Stimulated activated effector memory CD8-positive, alpha-beta T cell treated with anti-CD3 and anti-CD28 coated beads, Interleukin-12 subunit alpha, Interleukin-12 subunit beta, amount 100 ng/mL, for 72 hours (primary cell): ENCODE results near the gene PRPF38B.
A peak's percentile ranks its signal among the peaks of the same experiment; 100 is the strongest.
"Not testable (repeated sequence)": the region's sequence is repeated elsewhere in the genome, so short reads cannot be mapped to it uniquely, and the experiment has no call there.

Source experiments
- ATAC-seq: fragments of 150-1000 bp; cut with Tn5 transposase; 2 replicates; pipeline ENCODE4 v1.10.0; 2021
- DNase-seq, 2 donors: peaks; one replicate each; pipeline ENCODE4 v3.0.0; 2021 to 2022; ENCODE audit warnings: low spot score in 2 of 2
- H3K27ac Mint-ChIP-seq: one replicate; pipeline ENCODE4 v1.8.0; 2022; ENCODE audit warnings: mild to moderate bottlenecking, mixed read lengths
- H3K36me3 Mint-ChIP-seq: one replicate; pipeline ENCODE4 v1.8.0; 2022; ENCODE audit warnings: mild to moderate bottlenecking, mixed read lengths
- H3K4me1 Mint-ChIP-seq: one replicate; pipeline ENCODE4 v1.8.0; 2022; ENCODE audit warnings: mixed read lengths
- H3K4me3 Mint-ChIP-seq: one replicate; pipeline ENCODE4 v1.8.0; 2022; ENCODE audit warnings: mild to moderate bottlenecking, mixed read lengths
- H3K9me3 Mint-ChIP-seq: one replicate; pipeline ENCODE4 v1.8.0; 2022; ENCODE audit warnings: mixed read lengths

Gene PRPF38B

GRCh38 chr1:108665771-108666170 lies 26.3 kb upstream of the PRPF38B start:
- Mint-ChIP-seq H3K4me1 (peaks cover 20% of the 10 kb centered on the region), H3K36me3 (peaks cover 5% of the 10 kb centered on the region), H3K27ac (no peak overlapping the region), H3K9me3 (no peaks in the 10 kb centered on the region), H3K4me3 (no peak overlapping the region)
- no peak for DNase-seq
- ATAC-seq = no peak

GRCh38 chr1:108667422-108667821 lies 24.7 kb upstream of the PRPF38B start:
- not testable (repeated sequence) for H3K27ac Mint-ChIP-seq, H3K4me3 Mint-ChIP-seq, ATAC-seq, H3K36me3 Mint-ChIP-seq, DNase-seq, H3K9me3 Mint-ChIP-seq
- H3K4me1 Mint-ChIP-seq = peaks cover 28% of the 10 kb centered on the region

DNA sequence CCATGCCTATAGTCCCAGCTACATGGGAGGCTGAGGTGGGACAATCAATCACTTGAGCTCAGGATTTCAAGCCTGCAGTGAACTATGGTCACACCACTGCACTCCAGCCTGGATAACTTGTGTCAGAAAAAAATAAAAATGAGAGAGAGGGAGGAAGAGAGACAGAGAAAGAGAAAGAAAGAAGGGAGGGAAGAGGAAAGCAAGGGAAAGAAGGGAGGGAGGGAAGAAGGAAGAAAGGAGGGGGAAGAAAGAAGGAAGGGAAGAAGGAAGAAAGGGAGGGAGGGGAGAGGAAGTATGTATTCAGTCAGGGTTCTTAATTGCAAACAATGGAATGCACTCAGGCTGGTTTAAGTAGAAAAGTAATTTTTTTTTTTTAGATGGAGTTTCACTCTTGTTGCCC lies 23.3 kb upstream of the PRPF38B start:
- Mint-ChIP-seq H3K4me1 (peaks cover 18% of the 10 kb centered on the region), H3K9me3 (no peaks in the 10 kb centered on the region), H3K4me3 (no peak overlapping the region), H3K27ac (no peak overlapping the region), H3K36me3 (no peaks in the 10 kb centered on the region)
- ATAC-seq = no peak
- no peak for DNase-seq

- H3K9me3 Mint-ChIP-seq = no peaks in the 10 kb centered on the region
- H3K4me1 Mint-ChIP-seq = peaks cover 18% of the 10 kb centered on the region
- peak overlapping the region; percentile 40 for H3K27ac Mint-ChIP-seq
- H3K36me3 Mint-ChIP-seq = no peaks in the 10 kb centered on the region
- ATAC-seq (no peak), DNase-seq (no peak)
- H3K4me3 Mint-ChIP-seq = no peak overlapping the region
Measured at GRCh38 chr1:108669679-108670078, 22.4 kb upstream of the PRPF38B start.

- Mint-ChIP-seq H3K27ac (peak overlapping the region; percentile 40), H3K36me3 (no peaks in the 10 kb centered on the region), H3K4me3 (no peak overlapping the region), H3K4me1 (peaks cover 18% of the 10 kb centered on the region), H3K9me3 (no peaks in the 10 kb centered on the region)
- DNase-seq (no peak), ATAC-seq (no peak)
Measured at GRCh38 chr1:108670131-108670773, 21.9 kb upstream of the PRPF38B start.

GRCh38 chr1:108671143-108671542 lies 21.0 kb upstream of the PRPF38B start:
- no peak for DNase-seq
- Mint-ChIP-seq H3K36me3 (no peaks in the 10 kb centered on the region), H3K9me3 (no peaks in the 10 kb centered on the region), H3K4me3 (no peak overlapping the region), H3K4me1 (peaks cover 18% of the 10 kb centered on the region), H3K27ac (no peak overlapping the region)
- no peak for ATAC-seq

GRCh38 chr1:108678706-108679105 lies 13.4 kb upstream of the PRPF38B start:
- Mint-ChIP-seq H3K4me3 (no peak overlapping the region), H3K9me3 (no peaks in the 10 kb centered on the region), H3K36me3 (no peaks in the 10 kb centered on the region), H3K4me1 (peaks cover 6% of the 10 kb centered on the region), H3K27ac (no peak overlapping the region)
- DNase-seq (no peak), ATAC-seq (no peak)

- H3K36me3 Mint-ChIP-seq = no peaks in the 10 kb centered on the region
- H3K4me3 Mint-ChIP-seq = peak overlapping the region; percentile 36
- H3K27ac Mint-ChIP-seq = peak overlapping the region; percentile 83
- H3K4me1 Mint-ChIP-seq = peaks cover 6% of the 10 kb centered on the region
- DNase-seq = no peak
- no peaks in the 10 kb centered on the region for H3K9me3 Mint-ChIP-seq
- no peak for ATAC-seq
Measured at GRCh38 chr1:108679586-108680213, 12.4 kb upstream of the PRPF38B start.

DNA sequence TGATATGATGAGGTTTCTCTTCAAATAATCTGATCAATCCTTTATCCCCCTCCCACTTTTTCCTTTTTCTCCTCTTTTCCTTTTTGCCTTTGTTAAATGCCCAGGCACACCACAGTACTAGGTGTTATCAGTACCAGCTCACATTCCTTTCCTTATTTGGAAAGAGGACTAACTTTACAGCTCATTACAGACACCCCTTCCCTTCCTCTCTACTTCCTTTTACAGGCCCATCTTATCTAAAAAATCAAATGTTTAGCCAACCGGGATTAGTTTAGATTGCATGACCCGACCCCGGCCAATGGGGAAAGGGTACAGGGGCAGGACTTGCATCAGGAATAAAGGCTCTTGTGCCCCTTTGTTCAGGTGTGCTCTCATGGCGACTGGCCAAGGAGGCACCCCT lies 10.4 kb upstream of the PRPF38B start:
- H3K4me1 Mint-ChIP-seq, DNase-seq, H3K4me3 Mint-ChIP-seq, H3K36me3 Mint-ChIP-seq, H3K9me3 Mint-ChIP-seq, ATAC-seq, H3K27ac Mint-ChIP-seq: not testable (repeated sequence)

GRCh38 chr1:108685529-108685928 lies 6.6 kb upstream of the PRPF38B start:
- no peak for ATAC-seq
- no peak overlapping the region for H3K4me3 Mint-ChIP-seq
- peaks cover 4% of the 10 kb centered on the region for H3K4me1 Mint-ChIP-seq
- DNase-seq = no peak
- H3K36me3 Mint-ChIP-seq = no peaks in the 10 kb centered on the region
- no peak overlapping the region for H3K27ac Mint-ChIP-seq
- H3K9me3 Mint-ChIP-seq = no peaks in the 10 kb centered on the region

DNA sequence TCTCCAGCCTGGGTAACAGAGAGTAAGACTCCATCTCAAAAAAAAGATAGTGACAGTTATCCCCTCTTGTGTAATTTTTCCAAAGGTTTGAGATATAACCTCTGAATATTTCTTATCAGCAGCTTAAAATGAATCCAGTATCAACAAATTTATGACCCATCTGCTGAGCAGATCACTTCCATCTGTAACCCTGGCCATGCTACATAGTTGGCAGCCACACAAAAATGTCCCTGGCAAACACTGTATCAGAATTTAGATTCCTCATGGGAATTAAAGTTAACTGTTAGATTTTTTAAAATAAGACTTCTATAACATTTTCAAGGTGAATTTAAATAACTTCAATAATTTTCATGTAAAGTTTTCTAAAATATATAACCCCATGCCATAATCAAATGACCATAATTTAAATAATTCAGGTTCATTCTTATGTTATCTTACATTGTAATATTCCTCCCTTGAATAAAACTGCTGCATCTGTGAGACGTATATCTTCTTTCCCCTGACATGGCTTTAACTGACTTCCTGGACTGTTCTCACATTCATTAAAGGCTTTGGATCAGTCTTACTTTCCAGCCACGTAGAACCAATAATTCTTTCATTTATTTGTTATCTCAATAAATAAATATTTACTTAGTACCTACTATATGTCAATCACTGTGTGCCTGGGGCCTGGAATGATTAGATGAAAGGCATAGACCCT lies 5.3 kb upstream of the PRPF38B start:
- no peak for ATAC-seq
- no peak for DNase-seq
- no peaks in the 10 kb centered on the region for H3K9me3 Mint-ChIP-seq
- H3K27ac Mint-ChIP-seq = no peak overlapping the region
- H3K36me3 Mint-ChIP-seq = peaks cover under 1% of the 10 kb centered on the region
- H3K4me3 Mint-ChIP-seq = no peak overlapping the region
- H3K4me1 Mint-ChIP-seq = peaks cover 17% of the 10 kb centered on the region

DNA sequence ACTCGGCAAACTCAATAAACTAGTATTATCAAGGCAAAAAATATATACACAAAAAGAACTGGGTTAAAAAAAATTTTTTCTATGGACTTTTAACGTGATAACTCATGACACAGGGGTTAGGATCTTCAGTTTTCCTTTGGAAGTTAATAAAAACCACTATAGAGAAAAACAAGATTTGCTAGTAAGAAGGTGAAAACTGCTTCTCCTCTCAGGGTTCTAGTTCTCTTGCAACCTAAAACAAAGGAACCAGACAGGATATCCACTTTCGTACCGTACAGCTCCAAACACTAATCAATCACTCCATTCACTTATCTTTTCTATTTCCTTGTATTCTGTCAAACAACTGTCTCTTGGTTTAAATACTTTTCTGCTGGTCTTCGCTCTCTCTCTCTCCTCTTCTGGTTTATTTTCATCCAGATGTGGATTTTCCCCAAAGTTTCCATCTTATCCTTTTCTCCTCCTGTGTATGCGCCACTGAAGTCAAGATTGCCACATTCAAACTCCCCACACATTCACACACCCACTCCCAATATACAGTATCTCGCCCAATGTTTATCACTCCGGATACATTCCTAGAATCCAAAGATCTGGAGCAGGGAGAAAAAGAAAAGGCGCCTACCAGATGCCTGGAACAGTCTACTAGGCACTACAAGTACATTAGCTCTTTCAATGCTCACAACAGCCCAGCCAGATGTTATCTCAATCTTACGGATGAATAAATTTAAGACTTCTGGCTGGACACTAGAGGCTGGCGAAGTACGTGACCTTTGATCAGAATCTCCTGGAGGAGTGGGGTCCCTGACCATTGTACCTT lies 775 bp upstream of the PRPF38B start:
- ATAC-seq = no peak

GRCh38 chr1:108692724-108693655 lies 880 bp downstream of the PRPF38B start:
- Mint-ChIP-seq H3K27ac (peak overlapping the region; percentile 99), H3K9me3 (no peaks in the 10 kb centered on the region), H3K4me3 (peak overlapping the region; percentile 97), H3K4me1 (peaks cover 33% of the 10 kb centered on the region), H3K36me3 (peaks cover 62% of the 10 kb centered on the region)
- ATAC-seq (peak; percentile 85), DNase-seq (peak; percentile 63 to 88)

More for the DNA sequence above, 775 bp upstream of the PRPF38B start:
- H3K9me3 Mint-ChIP-seq = no peaks in the 10 kb centered on the region
- H3K36me3 Mint-ChIP-seq = peaks cover 46% of the 10 kb centered on the region
- peak overlapping the region; percentile 97 for H3K4me3 Mint-ChIP-seq
- peak overlapping the region; percentile 99 for H3K27ac Mint-ChIP-seq
- H3K4me1 Mint-ChIP-seq = peaks cover 24% of the 10 kb centered on the region
- no peak for DNase-seq

- Mint-ChIP-seq H3K27ac (peak overlapping the region; percentile 99), H3K9me3 (no peaks in the 10 kb centered on the region), H3K4me3 (peak overlapping the region; percentile 97), H3K4me1 (peaks cover 51% of the 10 kb centered on the region), H3K36me3 (peaks cover 88% of the 10 kb centered on the region)
- ATAC-seq (no peak), DNase-seq (no peak)
Measured at GRCh38 chr1:108695535-108695934, 3.4 kb downstream of the PRPF38B start.
